IPS-18a (cell line): ENCODE measurements around the gene VENTX.
A peak's percentile ranks its signal among the peaks of the same experiment; 100 is the strongest.
"Not testable (repeated sequence)": the region's sequence is repeated elsewhere in the genome, so short reads cannot be mapped to it uniquely, and the experiment has no call there.

Source experiments
- H3K27ac ChIP-seq: one replicate; pipeline ENCODE4 v1.5.1; 2013; ENCODE audit warnings: low read length
- H3K27me3 ChIP-seq: one replicate; pipeline ENCODE4 v1.6.1; 2013; ENCODE audit warnings: mild to moderate bottlenecking, low read length; ENCODE audit not compliant: control insufficient read depth, insufficient read depth
- H3K36me3 ChIP-seq: one replicate; pipeline ENCODE4 v1.6.1; 2013; ENCODE audit warnings: low read depth, low read length; ENCODE audit not compliant: control insufficient read depth
- H3K4me1 ChIP-seq: one replicate; pipeline ENCODE4 v1.6.1; 2013; ENCODE audit warnings: low read depth, low read length; ENCODE audit not compliant: control insufficient read depth
- H3K4me3 ChIP-seq: one replicate; pipeline ENCODE4 v1.5.1; 2013; ENCODE audit warnings: low read length
- H3K9ac ChIP-seq: one replicate; pipeline ENCODE4 v1.6.1; 2013; ENCODE audit warnings: mild to moderate bottlenecking, low read length, moderate library complexity
- H3K9me3 ChIP-seq: one replicate; pipeline ENCODE4 v1.6.1; 2013; ENCODE audit warnings: low read depth, low read length; ENCODE audit not compliant: control insufficient read depth

VENTX gene

GRCh38 chr10:133255323-133255722, 17.7 kb downstream of the VENTX start:
- no peak overlapping the region for H3K27ac ChIP-seq
- no peaks in the 10 kb centered on the region for H3K27me3 ChIP-seq
- H3K9me3 ChIP-seq, result no peaks in the 10 kb centered on the region
- H3K4me3 ChIP-seq, result no peak overlapping the region
- no peaks in the 10 kb centered on the region for H3K36me3 ChIP-seq
- no peak overlapping the region for H3K9ac ChIP-seq
- peaks cover 3% of the 10 kb centered on the region for H3K4me1 ChIP-seq

DNA sequence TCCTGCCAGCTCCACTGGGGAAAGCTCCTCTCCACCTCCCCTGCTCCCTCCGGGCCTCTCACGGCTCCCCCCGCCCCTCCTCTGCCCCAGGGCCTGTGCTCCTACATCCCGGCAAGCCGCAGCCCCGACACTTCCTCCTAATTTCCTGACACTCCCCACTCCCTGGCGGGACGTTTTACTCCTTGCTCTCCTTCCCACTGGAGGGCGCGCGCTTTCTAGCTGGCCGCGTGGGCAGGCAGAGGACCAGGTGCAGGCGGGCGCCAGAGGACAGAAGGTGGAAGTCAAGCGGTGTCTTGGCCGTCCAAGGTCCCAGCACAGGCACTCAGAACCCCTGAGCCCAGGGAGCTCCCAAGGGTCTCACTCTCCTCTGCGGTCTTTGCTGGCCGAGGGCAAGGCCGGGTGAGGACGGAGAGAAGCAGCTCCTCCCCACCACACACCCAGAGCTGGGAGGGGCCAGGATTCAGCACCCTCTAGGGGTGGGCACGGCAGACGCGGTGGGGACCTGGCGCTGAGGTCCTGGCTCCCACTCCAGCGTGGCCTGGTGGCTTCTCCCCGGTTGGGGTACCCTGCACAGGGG, 19.9 kb downstream of the VENTX start:
- Histone ChIP-seq H3K4me3 (peak overlapping the region; percentile 41), H3K27me3 (peaks cover 5% of the 10 kb centered on the region), H3K9ac (no peak overlapping the region), H3K9me3 (no peaks in the 10 kb centered on the region), H3K4me1 (peaks cover 6% of the 10 kb centered on the region), H3K27ac (no peak overlapping the region), H3K36me3 (no peaks in the 10 kb centered on the region)

- H3K4me3 ChIP-seq, result peak overlapping the region; percentile 41
- H3K4me1 ChIP-seq, result peaks cover 6% of the 10 kb centered on the region
- no peaks in the 10 kb centered on the region for H3K36me3 ChIP-seq
- H3K9ac ChIP-seq, result no peak overlapping the region
- H3K27ac ChIP-seq, result no peak overlapping the region
- peaks cover 12% of the 10 kb centered on the region for H3K27me3 ChIP-seq
- no peaks in the 10 kb centered on the region for H3K9me3 ChIP-seq
These were observed 20.6 kb downstream of the VENTX start for GRCh38 chr10:133258066-133258817.

GRCh38 chr10:133258818-133259601, 21.4 kb downstream of the VENTX start:
- Histone ChIP-seq H3K9ac (no peak overlapping the region), H3K27me3 (peaks cover 14% of the 10 kb centered on the region), H3K9me3 (no peaks in the 10 kb centered on the region), H3K27ac (no peak overlapping the region), H3K4me3 (no peak overlapping the region), H3K4me1 (peaks cover 6% of the 10 kb centered on the region), H3K36me3 (no peaks in the 10 kb centered on the region)

DNA sequence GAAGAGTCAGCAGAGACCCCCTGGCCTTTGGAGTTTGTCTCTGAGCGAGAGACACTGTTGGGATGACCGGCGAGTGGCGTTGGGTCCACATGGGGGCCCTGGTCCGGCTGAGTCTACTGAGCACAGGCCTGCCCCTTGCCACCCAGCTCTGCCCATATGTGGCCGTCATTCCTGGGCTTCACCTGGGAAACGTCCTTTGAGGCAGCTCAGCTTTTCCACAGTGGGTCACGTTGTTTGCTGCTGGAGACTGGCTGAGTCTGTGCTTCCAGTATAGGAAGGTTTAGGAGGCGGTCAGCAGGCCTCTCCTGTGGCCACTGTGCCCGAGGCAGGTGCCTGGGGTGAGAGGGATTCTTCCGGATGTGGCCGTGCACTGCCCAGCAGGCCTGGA, 21.9 kb downstream of the VENTX start:
- Histone ChIP-seq H3K36me3 (no peaks in the 10 kb centered on the region), H3K9me3 (no peaks in the 10 kb centered on the region), H3K9ac (no peak overlapping the region), H3K4me1 (peaks cover 6% of the 10 kb centered on the region), H3K4me3 (no peak overlapping the region), H3K27me3 (peaks cover 14% of the 10 kb centered on the region), H3K27ac (no peak overlapping the region)

DNA sequence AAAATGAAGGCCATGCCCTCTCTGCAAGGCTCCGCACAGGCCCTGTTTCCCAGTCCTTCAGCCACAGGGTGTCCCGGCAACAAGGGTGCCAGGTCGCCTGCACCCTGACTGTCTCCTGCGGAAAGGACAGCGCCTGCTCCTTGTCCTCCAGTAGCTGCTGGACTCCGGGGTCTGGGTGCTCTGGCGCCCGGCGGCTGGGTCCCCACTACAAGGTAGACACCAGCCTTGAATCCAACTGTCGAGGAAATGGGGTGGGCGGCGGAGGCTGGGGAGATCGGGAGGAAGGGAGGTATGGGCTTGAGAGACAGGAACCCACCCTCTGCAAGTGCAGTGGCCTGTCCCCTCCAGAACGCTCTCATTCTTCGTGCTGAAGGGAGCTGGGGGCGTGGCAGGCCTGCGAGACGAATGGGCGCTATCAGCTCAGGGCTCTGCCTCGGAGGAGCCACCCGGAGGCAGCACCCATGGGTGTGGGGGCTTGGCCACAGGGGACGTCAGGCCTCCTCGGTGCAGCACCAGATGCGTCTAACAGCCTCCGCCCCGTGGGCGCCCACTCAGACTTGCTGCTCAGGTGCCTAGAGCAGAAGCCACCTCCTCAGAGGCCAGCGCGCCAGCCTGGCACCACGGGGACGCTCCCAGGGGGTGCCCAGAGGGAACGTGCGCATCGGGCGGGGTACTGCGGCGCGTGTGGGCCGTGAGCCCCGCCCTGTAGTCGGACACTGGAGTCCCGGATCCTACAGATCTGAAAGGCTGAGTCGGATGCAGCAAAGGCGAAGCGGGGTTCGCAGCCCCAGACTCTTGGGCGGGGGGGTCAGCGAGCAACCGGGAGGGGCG, 23.5 kb downstream of the VENTX start:
- H3K4me3 ChIP-seq, result peak overlapping the region; percentile 42
- no peaks in the 10 kb centered on the region for H3K9me3 ChIP-seq
- peaks cover 6% of the 10 kb centered on the region for H3K4me1 ChIP-seq
- peaks cover 14% of the 10 kb centered on the region for H3K27me3 ChIP-seq
- no peak overlapping the region for H3K27ac ChIP-seq
- no peaks in the 10 kb centered on the region for H3K36me3 ChIP-seq
- H3K9ac ChIP-seq, result no peak overlapping the region

DNA sequence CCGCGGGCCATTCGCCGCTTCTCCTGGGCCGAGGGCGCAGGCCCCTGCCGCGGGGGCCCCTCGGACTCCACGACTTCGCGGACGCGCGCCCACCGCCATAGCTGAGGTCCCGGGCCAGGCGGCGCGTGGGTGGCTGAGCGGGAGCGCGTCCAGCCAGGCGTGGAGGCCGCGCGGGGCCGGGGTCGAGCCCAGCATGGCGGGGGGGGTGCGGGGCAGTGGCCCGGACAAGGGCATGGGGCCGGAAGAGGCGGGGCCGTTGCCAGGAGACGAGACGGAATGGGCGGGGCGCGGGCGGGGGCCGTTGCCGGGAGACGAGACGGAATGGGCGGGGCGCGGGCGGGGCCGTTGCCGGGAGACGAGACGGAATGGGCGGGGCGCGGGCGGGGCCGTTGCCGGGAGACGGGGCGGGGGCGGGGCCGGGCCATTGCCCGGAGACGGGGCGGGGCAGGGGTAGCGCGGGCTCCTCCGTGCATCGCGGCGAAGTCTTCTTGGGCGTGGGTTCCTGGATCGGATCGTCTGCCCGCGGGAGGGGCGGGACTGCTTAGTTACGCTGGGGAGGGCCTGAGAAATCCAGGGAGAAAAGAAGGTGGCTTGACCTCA, 24.2 kb downstream of the VENTX start:
- Histone ChIP-seq H3K9me3 (no peaks in the 10 kb centered on the region), H3K4me3 (peak overlapping the region; percentile 42), H3K4me1 (peaks cover 6% of the 10 kb centered on the region), H3K27me3 (peaks cover 14% of the 10 kb centered on the region), H3K36me3 (no peaks in the 10 kb centered on the region), H3K9ac (no peak overlapping the region), H3K27ac (no peak overlapping the region)

DNA sequence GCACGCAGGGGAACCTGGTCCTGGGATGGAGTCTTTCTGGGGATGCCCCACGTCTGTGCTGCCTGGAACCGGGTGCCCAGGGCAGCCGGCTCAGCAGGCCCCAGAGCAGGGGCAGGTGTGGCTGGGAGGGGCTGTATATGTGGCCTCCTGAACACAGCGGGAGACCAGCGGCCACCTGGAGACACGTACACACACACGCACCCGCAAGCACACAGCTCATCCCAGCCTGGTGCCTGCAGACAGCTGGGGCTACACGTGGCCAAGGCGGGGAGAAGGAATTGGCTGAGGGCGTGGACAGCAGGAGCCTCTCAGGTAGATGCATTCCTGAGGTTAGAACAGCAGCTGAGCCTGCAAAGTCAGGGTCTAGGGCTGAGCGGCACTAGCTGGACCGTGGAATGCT, 25.0 kb downstream of the VENTX start:
- Histone ChIP-seq H3K9ac (no peak overlapping the region), H3K27ac (no peak overlapping the region), H3K9me3 (no peaks in the 10 kb centered on the region), H3K36me3 (no peaks in the 10 kb centered on the region), H3K4me1 (peaks cover 2% of the 10 kb centered on the region), H3K27me3 (peaks cover 14% of the 10 kb centered on the region), H3K4me3 (no peak overlapping the region)

GRCh38 chr10:133263674-133264073, 26.0 kb downstream of the VENTX start:
- no peaks in the 10 kb centered on the region for H3K9me3 ChIP-seq
- no peak overlapping the region for H3K4me3 ChIP-seq
- no peaks in the 10 kb centered on the region for H3K36me3 ChIP-seq
- no peak overlapping the region for H3K9ac ChIP-seq
- peaks cover 2% of the 10 kb centered on the region for H3K4me1 ChIP-seq
- H3K27ac ChIP-seq, result no peak overlapping the region
- H3K27me3 ChIP-seq, result peaks cover 14% of the 10 kb centered on the region

GRCh38 chr10:133264461-133264860, 26.8 kb downstream of the VENTX start:
- no peaks in the 10 kb centered on the region for H3K36me3 ChIP-seq

GRCh38 chr10:133265052-133265451, 27.4 kb downstream of the VENTX start:
- H3K9ac ChIP-seq, H3K4me1 ChIP-seq, H3K4me3 ChIP-seq, H3K27ac ChIP-seq, H3K9me3 ChIP-seq, H3K36me3 ChIP-seq: not testable (repeated sequence)
- H3K27me3 ChIP-seq, result peaks cover 14% of the 10 kb centered on the region

More at GRCh38 chr10:133264461-133264860, 26.8 kb downstream of the VENTX start:
- Histone ChIP-seq H3K4me1 (peaks cover 2% of the 10 kb centered on the region), H3K27me3 (peaks cover 14% of the 10 kb centered on the region), H3K27ac (no peak overlapping the region), H3K9me3 (no peaks in the 10 kb centered on the region), H3K9ac (no peak overlapping the region), H3K4me3 (no peak overlapping the region)
